HepG2 (cell line): ENCODE measurements around the gene WDSUB1.

Experiments used
- GTF2F1 ChIP-seq: fragments of 150-350 bp; IDR thresholded peaks from 2 replicates; pipeline ENCODE4 v1.6.1; 2014; ENCODE audit warnings: low read length
- MEIS2 ChIP-seq: sonication (generic); formaldehyde crosslinking; IDR thresholded peaks from 2 replicates; pipeline ENCODE4 v1.9.0; 2021; ENCODE audit warnings: mild to moderate bottlenecking, missing genetic modification reagents
- ZFX ChIP-seq: sonication (generic); formaldehyde crosslinking; IDR thresholded peaks from 2 replicates; pipeline ENCODE4 v1.4.0; 2020; ENCODE audit warnings: mild to moderate bottlenecking, low read depth, missing genetic modification reagents, moderate library complexity
- TF ChIP-seq, protein P1 (sequence below): sonication (generic); formaldehyde crosslinking; IDR thresholded peaks from 2 replicates; pipeline ENCODE4 v1.4.0; 2020; ENCODE audit warnings: missing genetic modification reagents

- TF ChIP-seq, protein P1, sequence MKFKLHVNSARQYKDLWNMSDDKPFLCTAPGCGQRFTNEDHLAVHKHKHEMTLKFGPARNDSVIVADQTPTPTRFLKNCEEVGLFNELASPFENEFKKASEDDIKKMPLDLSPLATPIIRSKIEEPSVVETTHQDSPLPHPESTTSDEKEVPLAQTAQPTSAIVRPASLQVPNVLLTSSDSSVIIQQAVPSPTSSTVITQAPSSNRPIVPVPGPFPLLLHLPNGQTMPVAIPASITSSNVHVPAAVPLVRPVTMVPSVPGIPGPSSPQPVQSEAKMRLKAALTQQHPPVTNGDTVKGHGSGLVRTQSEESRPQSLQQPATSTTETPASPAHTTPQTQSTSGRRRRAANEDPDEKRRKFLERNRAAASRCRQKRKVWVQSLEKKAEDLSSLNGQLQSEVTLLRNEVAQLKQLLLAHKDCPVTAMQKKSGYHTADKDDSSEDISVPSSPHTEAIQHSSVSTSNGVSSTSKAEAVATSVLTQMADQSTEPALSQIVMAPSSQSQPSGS (CRISPR knock-in tag): no peak
- TF ChIP-seq ZFX: no peak
- no peak for TF ChIP-seq MEIS2 (CRISPR knock-in tag)
- no peak for TF ChIP-seq GTF2F1
These were observed 59.0 kb downstream of the WDSUB1 start for GRCh38 chr2:159227467-159227866.
